GM21825 (cell line): ENCODE measurements around the gene SSMEM1.
"Not testable (repeated sequence)": the region's sequence is repeated elsewhere in the genome, so short reads cannot be mapped to it uniquely, and the experiment has no call there.

Experiments
- ATAC-seq: cut with Tn5 transposase; IDR thresholded peaks from one replicate; pipeline ENCODE4 v1.9.1; 2021; ENCODE audit warnings: mild to moderate bottlenecking, moderate library complexity; ENCODE audit not compliant: unreplicated experiment

The SSMEM1 gene, protein sequence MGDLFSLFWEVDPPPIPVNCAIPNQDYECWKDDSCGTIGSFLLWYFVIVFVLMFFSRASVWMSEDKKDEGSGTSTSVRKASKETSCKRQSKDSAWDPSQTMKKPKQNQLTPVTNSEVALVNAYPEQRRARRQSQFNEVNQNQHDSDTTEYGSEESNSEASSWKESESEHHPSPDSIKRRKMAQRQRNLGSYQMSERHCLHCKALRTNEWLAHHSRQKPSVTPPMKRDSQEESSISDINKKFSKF

DNA sequence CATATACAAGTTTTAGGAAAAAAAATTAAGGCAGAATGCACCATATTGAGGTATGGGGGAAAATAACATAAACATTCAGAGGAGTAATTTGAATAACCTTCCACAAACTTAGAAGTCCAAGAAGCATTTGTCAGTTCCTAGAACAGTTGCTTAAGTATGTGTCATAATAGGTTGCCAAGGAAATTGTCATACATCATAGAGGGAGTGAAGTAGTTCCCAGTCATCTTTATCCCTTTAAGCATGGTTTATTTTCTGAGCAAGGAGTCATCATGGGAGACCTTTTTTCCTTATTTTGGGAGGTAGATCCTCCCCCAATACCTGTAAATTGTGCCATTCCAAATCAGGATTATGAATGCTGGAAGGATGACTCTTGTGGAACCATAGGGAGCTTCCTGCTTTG, at the start of gene SSMEM1:
SSMEM1 (plus strand) TSS at position 219 of the 400 bp plus-strand sequence; CDS start at position 270, 51 bp downstream.
- ATAC-seq: no peak

DNA sequence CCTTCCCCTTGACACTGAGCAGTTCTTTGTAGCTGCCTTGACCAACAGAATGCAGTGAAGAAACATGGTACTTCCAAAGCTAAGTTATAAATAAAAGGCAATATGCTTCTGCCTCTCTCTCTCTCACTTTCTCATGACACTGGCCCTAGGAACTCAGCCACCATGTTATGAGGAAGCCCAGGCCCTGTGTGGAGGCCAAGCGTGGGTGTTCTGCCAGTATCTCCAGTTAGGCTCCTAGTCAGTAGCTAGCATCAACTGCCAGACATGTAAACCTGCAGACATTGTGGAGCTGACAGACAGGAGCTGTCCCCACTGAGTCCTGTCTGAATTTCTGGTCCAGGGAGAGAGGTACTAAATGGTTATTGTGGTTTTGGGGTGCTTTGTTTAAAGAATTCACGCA, 47.6 kb upstream of the SSMEM1 start:
- ATAC-seq: no peak

DNA sequence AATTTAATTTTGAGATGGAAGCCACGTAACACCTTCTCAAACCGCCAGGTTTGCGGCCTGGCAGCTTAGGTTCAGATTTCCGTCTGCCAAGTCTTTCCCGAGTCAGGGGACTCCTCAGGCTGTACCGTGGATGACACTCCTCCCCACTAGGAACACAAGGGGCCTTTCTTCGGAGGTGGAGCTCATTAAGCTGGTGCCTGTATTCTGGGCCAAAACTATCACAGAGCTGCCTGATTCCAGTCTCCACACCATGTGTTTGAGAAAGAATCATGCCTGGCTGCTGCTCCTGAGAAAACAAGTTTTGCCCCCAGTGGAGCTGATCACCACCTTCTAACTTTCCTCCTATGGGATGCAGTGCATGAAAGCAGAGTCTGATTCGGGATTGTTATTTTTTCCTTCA, 47.2 kb upstream of the SSMEM1 start:
- no peak for ATAC-seq

DNA sequence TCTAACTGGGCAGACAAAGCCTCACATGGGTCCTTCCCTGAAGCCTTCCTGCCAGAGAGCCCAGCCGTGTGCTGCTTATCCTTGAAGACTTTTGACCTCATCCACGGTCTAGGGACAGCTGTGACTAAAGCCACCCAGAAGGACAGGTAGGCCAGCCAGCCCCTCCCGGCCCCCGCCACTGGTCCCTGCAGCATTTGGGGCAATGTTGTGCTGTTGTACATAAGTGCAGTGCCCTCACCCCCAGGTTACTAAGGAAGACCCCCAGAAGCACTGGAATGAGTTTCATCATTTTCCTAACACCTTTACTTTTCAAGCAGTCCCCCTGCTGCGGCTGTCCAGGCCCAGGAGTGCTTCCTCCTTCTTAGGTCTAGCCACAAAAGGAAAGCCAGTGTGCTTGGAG, 45.5 kb upstream of the SSMEM1 start:
- no peak for ATAC-seq

DNA sequence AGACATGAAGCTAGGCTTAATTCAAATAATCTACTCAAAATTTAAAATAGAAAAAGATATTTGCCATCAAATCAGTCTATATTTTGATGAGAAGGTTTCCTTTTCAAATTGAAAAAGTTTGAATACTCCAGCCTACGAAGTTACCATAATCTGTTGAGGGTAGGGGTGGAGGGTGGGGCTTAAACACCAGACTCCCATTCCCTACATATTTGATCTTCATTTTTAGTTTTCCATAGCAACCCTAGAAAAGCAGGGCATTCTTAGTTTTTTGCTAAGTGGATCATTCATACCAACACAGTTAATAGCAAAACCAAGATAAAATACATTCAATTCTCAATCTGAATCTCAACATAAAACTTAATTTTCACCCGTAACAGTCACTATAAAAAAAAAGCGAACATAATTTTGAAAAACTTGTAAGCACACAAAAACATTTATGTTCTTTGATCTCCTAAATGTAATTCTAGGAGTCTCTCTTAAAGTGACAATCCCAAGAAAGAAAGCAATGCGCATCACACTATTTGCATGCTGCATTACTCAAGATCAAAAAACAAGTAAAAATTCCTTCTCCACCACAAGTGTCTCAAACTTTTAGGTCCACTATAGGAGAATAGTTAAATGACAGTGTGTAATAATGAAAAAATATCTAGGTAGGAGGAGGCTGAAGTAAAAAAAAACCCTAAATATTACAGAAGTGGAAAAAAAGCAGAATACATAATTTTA, 33.3 kb upstream of the SSMEM1 start:
- no peak for ATAC-seq

DNA sequence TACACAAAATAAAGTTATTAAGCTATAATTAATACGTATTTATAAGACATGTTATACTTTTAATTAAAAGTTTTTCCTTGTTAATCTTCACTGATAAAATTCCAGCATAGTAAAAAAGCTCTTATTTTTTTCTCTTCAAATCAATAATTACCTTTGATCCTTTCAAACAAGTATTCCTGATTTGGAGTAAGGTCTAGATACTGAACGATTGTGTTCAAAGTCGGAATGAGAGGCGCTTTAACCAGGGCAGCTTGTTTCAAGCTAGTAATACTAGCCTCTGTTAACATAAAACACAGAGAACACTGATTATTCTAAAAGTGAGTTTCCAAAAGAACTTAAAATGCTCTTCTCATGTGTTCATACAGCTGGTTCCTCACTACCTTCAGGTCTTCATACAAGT, 29.4 kb upstream of the SSMEM1 start:
- ATAC-seq: no peak

DNA sequence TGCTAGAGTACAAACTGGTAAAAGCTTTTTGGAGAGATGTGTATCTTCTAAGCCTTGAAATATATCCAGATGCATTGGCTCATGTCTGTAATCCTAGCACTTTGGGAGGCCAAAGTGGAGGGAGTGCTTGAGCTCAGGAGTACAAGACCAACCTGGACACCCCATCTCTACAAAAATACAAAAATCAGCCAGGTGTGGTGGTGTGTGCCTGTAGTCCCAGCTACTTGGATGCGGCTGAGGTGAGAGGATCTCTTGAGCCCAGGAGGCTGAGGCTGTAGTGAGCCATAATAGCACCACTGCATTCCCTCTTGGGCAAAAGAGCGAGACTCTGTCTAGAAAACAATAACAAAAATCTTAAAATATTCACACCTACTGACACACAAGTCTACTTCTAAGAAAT, 28.0 kb upstream of the SSMEM1 start:
- ATAC-seq: no peak

DNA sequence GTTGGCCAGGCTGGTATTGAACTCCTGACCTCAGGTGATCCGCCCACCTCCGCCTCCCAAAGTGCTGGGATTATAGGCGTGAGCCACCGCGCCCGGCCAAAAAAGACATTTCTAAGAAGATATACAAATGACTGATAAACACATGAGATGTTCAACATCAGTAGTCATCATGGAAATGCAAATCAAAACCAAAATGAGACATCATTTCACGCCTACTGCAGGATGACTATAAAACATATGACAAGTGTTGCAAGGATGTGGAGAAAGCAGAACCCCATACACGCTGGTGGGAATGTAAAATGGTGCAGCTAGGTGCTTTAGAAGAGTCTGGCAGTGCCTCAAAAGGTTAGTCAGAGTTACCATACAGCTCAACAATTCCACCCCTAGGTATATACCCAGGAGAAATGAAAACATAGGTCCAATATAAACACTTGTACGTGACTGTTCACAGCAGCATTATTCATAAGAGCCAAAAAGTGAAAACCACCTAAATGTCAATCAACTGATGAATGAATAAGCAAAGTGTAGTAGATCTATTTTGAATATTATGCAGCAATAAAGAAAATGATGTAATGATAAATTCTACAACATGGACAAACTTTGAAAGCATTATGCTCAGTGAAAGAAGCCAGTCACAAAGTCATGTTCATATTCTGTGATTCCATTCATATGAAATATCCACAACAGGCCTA, 26.9 kb upstream of the SSMEM1 start:
- no peak for ATAC-seq

DNA sequence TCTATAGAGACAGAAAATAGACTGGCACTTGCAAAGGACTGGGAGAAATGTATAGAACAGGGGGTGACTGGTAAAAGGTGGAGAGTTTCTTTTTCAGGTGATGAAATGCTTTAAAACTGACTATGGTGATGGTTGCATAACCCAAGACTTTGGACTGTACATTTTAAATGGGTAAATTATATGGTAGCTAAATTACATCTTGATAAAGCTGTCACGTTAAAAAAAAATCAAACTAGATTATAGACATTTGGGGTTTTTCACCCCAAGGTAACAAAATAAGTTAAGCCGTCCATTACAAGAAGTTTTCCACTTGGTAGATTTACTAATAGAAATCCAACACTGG, 26.4 kb upstream of the SSMEM1 start:
- ATAC-seq: no peak

DNA sequence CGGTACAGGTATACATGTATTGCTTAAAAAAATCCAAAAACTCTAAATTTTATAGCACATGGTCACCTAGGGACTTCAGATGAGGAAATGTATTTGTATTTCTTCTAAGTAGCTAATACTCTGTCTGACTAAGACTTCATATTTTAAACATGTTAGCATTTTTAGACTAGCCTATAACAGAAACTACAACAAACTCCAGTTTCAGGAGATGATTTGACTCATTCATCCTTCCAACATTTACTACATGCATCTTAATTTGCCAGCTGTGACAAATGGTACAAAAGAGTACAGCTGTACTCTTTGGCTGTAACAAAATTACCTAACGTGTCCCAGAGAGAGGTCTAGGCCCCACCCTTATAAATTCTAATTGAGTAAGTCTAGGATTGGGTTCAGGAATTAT, 24.7 kb upstream of the SSMEM1 start:
- peak; percentile 76 for ATAC-seq

DNA sequence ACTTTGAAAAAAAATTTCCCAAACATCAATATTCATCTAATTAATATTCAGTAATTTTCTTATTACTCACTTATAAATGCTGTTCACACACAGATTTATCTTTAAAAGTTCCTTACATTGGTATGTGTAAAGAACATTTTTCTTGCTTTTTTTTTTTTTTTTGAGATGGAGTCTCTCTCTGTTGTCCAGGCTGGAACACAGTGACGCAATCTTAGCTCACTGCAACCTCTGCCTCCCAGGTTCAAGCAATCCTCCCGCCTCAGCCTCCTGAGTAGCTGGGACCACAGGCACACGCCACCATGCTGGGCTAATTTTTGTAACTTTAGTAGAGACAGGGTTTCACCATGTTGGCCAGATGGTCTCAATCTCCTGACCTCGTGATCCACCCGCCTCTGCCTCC, 23.3 kb upstream of the SSMEM1 start:
- ATAC-seq: not testable (repeated sequence)

DNA sequence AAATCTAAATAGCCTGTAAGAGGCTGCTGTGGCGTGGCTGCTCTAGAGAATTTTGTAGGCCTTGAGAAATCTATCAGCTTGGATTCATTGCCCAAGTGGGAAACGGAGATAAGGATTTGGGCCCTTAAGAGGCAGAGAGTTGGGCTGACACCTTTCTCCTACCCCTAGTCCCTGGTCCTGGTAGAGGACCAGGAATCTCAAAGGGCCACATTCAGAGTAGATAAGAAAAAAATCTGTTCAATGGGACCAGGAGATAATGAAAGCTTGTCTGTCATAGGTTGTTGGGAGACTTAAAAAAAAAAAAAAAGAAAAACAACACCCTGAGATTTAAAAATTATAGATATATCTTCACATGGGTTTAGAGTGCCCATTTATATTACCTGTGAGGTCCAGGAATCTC, 20.3 kb upstream of the SSMEM1 start:
- ATAC-seq: no peak

DNA sequence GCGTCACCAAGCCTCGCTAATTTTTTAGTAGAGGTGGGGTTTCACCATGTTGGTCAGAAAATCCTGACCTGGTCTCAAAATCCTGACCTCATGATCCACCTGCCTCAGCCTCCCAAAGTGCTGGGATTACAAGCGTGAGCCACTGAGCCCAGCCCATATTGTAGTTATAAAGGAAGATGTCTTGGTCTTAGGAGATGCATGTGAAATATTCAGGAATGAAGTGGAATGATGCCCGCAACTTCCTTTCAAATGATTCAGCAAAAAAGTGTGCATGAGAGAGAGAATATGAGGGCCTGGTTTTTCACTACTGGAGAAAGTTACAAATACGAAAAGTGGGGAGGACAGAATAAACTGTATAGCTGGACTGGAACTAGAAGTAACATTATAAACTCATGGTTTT, 18.3 kb upstream of the SSMEM1 start:
- no peak for ATAC-seq

DNA sequence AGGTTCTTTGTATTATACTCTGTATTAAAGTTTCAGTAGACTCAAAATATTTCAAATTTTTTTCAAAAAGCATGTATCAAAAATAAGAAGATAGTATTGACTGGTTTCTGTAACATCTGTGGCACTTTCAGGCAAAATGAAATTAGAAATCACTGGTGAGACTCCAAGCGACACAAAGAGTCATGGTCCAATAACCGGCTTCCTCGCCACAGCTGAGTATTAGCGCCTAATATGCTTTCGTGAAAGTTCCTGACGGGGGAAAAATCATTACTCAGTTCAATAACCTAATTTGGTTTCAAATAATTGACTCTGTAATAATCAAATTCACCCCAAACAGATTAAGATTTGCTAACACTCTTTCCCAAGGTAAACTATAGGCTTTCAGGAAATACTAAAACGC, 15.9 kb upstream of the SSMEM1 start:
- no peak for ATAC-seq

DNA sequence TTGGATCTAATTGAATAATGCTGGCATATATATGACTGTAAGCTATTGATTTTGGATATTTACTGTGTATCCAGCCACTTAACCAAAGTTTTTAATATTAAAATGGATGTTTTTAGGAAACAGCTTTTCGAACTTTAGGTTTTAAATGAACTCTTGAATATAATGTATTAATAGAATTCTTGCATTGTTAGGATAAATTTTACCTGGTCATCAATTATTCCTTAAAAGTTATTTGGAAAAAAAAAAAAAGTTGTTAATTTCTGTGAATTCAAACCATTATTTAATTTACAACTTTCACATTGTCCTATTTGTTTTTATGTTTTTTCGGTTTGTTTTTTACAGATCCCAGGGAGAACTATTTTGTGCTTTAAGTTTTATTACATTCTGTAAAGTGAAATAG, 12.3 kb upstream of the SSMEM1 start:
- ATAC-seq: no peak

DNA sequence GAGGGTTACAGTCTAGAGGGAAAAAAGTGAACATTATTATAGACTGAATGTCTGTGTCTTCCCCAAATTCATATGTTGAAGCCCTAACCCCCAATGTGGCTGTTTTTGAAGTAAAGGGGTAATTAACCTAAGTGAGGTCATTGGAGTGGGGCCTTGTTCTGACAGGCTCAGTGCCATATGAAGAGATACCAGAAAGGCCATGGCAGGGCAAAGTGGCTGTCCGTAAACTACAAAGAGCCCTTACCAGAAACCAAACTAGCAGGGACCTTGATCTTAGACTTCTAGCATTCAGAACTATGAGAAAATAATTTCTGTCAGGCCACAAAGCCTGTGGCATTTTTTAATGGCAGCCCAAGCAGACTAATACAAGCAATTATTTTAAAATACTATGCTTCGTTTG, 11.2 kb upstream of the SSMEM1 start:
- no peak for ATAC-seq

DNA sequence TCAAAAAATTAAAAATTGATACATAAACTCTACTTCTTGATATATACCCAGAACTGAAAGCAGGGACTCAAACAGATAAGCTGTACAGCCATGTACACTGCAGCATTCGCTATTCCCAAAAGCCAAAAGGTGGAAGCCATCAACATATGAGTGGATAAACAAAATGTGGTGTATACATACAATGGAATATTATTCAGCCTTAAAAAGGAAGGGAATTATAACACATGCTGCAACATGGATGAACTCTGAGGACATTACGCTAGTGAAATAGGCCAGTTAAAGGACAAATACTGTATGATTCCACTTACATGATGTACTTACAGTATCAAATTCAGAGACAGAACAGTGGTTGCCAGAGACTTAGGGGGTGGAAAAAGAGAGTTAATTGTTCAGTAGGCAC, 10.6 kb upstream of the SSMEM1 start:
- no peak for ATAC-seq

DNA sequence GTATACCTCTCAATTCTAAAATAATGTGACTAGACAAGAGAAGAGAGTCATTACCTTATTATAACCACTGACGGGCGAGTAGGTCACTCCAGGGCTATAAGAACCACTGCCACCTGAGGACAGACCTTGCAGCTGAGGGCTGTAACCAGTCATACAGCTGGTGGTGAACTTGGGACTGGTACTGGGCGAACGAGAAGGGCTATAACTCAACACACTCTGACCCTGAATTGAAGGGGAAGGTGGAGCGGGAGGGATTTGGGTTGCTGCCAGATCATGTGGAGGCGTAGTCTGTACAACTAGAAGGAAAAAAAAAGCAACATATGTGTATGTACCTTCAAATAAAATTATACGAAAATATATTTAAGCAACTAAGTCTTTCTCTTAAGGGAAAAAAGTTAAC, 5.9 kb upstream of the SSMEM1 start:
- ATAC-seq: no peak

DNA sequence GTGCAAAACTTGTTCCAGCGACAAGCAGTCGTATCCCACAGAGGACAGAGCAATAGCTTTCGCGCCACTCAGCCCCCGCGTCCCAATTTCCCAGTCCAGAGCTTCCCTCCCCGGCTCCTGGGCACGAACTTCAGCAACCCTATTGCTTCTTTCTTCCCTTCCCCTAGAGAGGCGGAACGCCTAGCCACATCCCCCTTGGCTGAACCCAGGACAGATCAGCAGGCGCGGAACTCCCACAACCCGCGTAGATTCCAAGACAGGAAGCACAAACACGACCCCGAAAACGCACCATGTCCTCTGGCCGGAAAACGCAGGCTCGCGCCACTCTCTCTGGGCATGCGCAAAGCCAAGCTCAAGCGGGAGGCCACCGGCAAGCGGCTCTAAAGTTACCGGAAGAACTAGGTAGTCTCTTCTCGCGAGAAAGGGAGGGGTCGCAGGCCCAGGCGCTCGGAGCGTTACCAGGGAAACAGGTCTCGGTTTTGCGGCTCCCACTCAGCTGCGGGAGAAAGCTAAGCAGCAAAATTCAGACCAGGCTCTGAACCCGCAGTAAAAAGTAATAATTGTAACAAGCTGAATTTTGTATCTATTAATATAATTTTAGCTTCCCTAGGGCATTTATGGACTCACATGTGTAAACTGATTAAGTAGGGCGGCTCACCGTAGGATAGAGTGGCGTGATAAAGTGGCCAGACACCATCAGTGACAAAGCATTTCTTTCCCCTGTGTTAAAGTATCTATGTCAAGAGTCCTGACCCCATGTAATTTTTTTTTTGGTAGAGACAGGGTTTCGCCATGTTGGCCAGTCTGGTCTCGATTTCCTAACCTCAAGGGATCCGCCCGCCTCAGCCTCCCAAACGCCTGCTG, 2.3 kb upstream of the SSMEM1 start, which contains the start of gene TMEM209:
TMEM209 (minus strand) TSS at position 323 of the 864 bp plus-strand sequence; CDS start at position 292, 31 bp downstream.
- peak; percentile 92 for ATAC-seq

DNA sequence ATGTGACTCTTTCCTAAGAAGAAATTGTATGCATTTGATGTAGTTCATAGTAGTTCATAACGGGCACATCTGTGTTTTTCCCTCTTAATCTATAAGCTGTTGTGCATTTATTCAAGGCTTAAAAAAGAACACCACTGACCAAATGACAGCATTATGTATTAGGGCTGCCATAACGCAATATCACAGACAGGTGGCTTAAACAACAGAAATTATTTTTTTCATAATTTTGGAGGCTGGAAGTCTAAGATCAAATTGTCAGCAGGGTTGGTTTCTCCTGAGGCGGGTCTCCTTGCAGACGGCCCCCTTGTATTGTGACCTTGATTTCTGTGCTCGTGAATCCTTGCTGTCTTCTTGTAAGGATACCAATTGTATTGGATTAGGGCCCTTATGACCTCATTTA, 627 bp upstream of the SSMEM1 start:
- ATAC-seq: no peak

DNA sequence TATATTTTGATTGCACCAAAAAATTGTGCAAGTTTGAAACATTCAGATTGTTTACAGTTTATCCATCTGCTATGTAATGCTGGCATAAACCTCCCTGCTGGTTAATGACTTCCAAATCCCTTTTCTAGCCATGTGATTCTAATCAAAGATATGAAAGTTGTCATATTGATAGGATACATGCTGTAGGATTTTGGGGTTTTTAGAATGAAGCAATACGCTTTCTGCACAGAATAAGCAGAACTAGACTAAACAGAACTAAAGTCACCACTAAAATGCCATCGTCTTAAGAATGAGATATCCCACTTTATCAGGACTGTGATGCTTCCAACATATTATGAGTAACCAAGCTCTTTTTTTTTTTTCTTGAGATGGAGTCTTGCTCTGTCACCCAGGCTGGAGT, 856 bp downstream of the SSMEM1 start:
- ATAC-seq: no peak
